ENCODE measurements around the gene SMIM29.
A peak's percentile ranks its signal among the peaks of the same experiment; 100 is the strongest.
"Not testable (repeated sequence)": the region's sequence is repeated elsewhere in the genome, so short reads cannot be mapped to it uniquely, and the experiment has no call there.

The SMIM29 gene

GRCh38 chr6:34275128-34275804 is 26.5 kb upstream of the SMIM29 start:
- DNase-seq: no peak
- Mint-ChIP-seq H3K9me3 (no peaks in the 10 kb centered on the region), H3K27me3 (no peaks in the 10 kb centered on the region), H3K4me3 (no peak overlapping the region), H3K36me3 (ENCODE audit: low read depth) (peaks cover 15% of the 10 kb centered on the region), H3K27ac (peak overlapping the region; percentile 13), H3K4me1 (ENCODE audit: low read depth) (peaks cover 9% of the 10 kb centered on the region)

- Mint-ChIP-seq H3K4me1 (ENCODE audit: low read depth) (peaks cover 11% of the 10 kb centered on the region), H3K27me3 (no peaks in the 10 kb centered on the region), H3K36me3 (ENCODE audit: low read depth) (peaks cover 4% of the 10 kb centered on the region), H3K4me3 (no peak overlapping the region), H3K27ac (no peak overlapping the region), H3K9me3 (no peaks in the 10 kb centered on the region)
- no peak for DNase-seq
Measured at GRCh38 chr6:34274129-34274528, 25.3 kb upstream of the SMIM29 start.

- Mint-ChIP-seq H3K4me3 (no peak overlapping the region), H3K27me3 (no peaks in the 10 kb centered on the region), H3K36me3 (ENCODE audit: low read depth) (no peaks in the 10 kb centered on the region), H3K27ac (no peak overlapping the region), H3K4me1 (ENCODE audit: low read depth) (peaks cover 11% of the 10 kb centered on the region), H3K9me3 (no peaks in the 10 kb centered on the region)
- no peak for DNase-seq
Measured at GRCh38 chr6:34273242-34273805, 24.5 kb upstream of the SMIM29 start.

- no peak for DNase-seq
- no peaks in the 10 kb centered on the region for H3K9me3 Mint-ChIP-seq
- peak overlapping the region; percentile 55 for H3K27ac Mint-ChIP-seq
- H3K27me3 Mint-ChIP-seq: no peaks in the 10 kb centered on the region
- no peak overlapping the region for H3K4me3 Mint-ChIP-seq
- no peaks in the 10 kb centered on the region for H3K36me3 Mint-ChIP-seq (ENCODE audit: low read depth)
- peaks cover 11% of the 10 kb centered on the region for H3K4me1 Mint-ChIP-seq (ENCODE audit: low read depth)
Measured at GRCh38 chr6:34272013-34272926, 23.5 kb upstream of the SMIM29 start.

- not testable (repeated sequence) for H3K4me1 Mint-ChIP-seq (ENCODE audit: low read depth); H3K27me3 Mint-ChIP-seq; H3K36me3 Mint-ChIP-seq (ENCODE audit: low read depth); H3K9me3 Mint-ChIP-seq; H3K4me3 Mint-ChIP-seq; DNase-seq
- H3K27ac Mint-ChIP-seq: peak overlapping the region; percentile 24
Measured at GRCh38 chr6:34269658-34270341, 21.0 kb upstream of the SMIM29 start.

GRCh38 chr6:34269132-34269531 is 20.3 kb upstream of the SMIM29 start:
- not testable (repeated sequence) for H3K27me3 Mint-ChIP-seq; H3K4me3 Mint-ChIP-seq; H3K9me3 Mint-ChIP-seq; H3K36me3 Mint-ChIP-seq (ENCODE audit: low read depth); DNase-seq; H3K27ac Mint-ChIP-seq; H3K4me1 Mint-ChIP-seq (ENCODE audit: low read depth)

GRCh38 chr6:34267746-34268145 is 18.9 kb upstream of the SMIM29 start:
- Mint-ChIP-seq H3K36me3 (ENCODE audit: low read depth) (no peaks in the 10 kb centered on the region), H3K4me1 (ENCODE audit: low read depth) (peaks cover 3% of the 10 kb centered on the region), H3K4me3 (no peak overlapping the region), H3K9me3 (no peaks in the 10 kb centered on the region), H3K27ac (no peak overlapping the region), H3K27me3 (no peaks in the 10 kb centered on the region)
- no peak for DNase-seq

GRCh38 chr6:34263484-34263883 is 14.7 kb upstream of the SMIM29 start:
- H3K27me3 Mint-ChIP-seq; H3K9me3 Mint-ChIP-seq; DNase-seq; H3K4me3 Mint-ChIP-seq; H3K4me1 Mint-ChIP-seq (ENCODE audit: low read depth); H3K27ac Mint-ChIP-seq; H3K36me3 Mint-ChIP-seq (ENCODE audit: low read depth): not testable (repeated sequence)

- Mint-ChIP-seq H3K4me1 (ENCODE audit: low read depth) (no peaks in the 10 kb centered on the region), H3K27me3 (no peaks in the 10 kb centered on the region), H3K36me3 (ENCODE audit: low read depth) (no peaks in the 10 kb centered on the region), H3K9me3 (peaks cover 2% of the 10 kb centered on the region), H3K27ac (no peak overlapping the region), H3K4me3 (no peak overlapping the region)
- no peak for DNase-seq
Measured at GRCh38 chr6:34260576-34261267, 11.9 kb upstream of the SMIM29 start.

GRCh38 chr6:34259529-34260069 is 10.8 kb upstream of the SMIM29 start:
- H3K36me3 Mint-ChIP-seq (ENCODE audit: low read depth): no peaks in the 10 kb centered on the region

GRCh38 chr6:34252395-34252794 is 3.6 kb upstream of the SMIM29 start:
- not testable (repeated sequence) for H3K9me3 Mint-ChIP-seq; H3K4me3 Mint-ChIP-seq; DNase-seq; H3K36me3 Mint-ChIP-seq (ENCODE audit: low read depth); H3K27ac Mint-ChIP-seq; H3K27me3 Mint-ChIP-seq
- H3K4me1 Mint-ChIP-seq (ENCODE audit: low read depth): peaks cover 19% of the 10 kb centered on the region

More at GRCh38 chr6:34259529-34260069, 10.8 kb upstream of the SMIM29 start:
- no peak overlapping the region for H3K4me3 Mint-ChIP-seq
- H3K9me3 Mint-ChIP-seq: peaks cover 2% of the 10 kb centered on the region
- no peaks in the 10 kb centered on the region for H3K27me3 Mint-ChIP-seq
- H3K4me1 Mint-ChIP-seq (ENCODE audit: low read depth): no peaks in the 10 kb centered on the region
- H3K27ac Mint-ChIP-seq: no peak overlapping the region
- DNase-seq: no peak

- Mint-ChIP-seq H3K9me3 (no peaks in the 10 kb centered on the region), H3K36me3 (ENCODE audit: low read depth) (peaks cover 30% of the 10 kb centered on the region), H3K4me3 (peak overlapping the region; percentile 90), H3K27me3 (no peaks in the 10 kb centered on the region), H3K4me1 (ENCODE audit: low read depth) (peaks cover 46% of the 10 kb centered on the region), H3K27ac (peak overlapping the region; percentile 95)
- no peak for DNase-seq
Measured at GRCh38 chr6:34249469-34250261, 859 bp upstream of the SMIM29 start.

- DNase-seq: peak; percentile 69
- no peaks in the 10 kb centered on the region for H3K9me3 Mint-ChIP-seq
- H3K27ac Mint-ChIP-seq: peak overlapping the region; percentile 95
- peaks cover 44% of the 10 kb centered on the region for H3K36me3 Mint-ChIP-seq (ENCODE audit: low read depth)
- peak overlapping the region; percentile 90 for H3K4me3 Mint-ChIP-seq
- no peaks in the 10 kb centered on the region for H3K27me3 Mint-ChIP-seq
- peaks cover 60% of the 10 kb centered on the region for H3K4me1 Mint-ChIP-seq (ENCODE audit: low read depth)
Measured at GRCh38 chr6:34248198-34248726, 544 bp downstream of the SMIM29 start.
